GM19397 (cell line): ENCODE data around the gene PTPRM.

Experiments used
- ATAC-seq: cut with Tn5 transposase; IDR thresholded peaks from one replicate; pipeline ENCODE4 v1.9.1; 2021; ENCODE audit warnings: mild to moderate bottlenecking, moderate library complexity; ENCODE audit not compliant: unreplicated experiment

Gene PTPRM

DNA sequence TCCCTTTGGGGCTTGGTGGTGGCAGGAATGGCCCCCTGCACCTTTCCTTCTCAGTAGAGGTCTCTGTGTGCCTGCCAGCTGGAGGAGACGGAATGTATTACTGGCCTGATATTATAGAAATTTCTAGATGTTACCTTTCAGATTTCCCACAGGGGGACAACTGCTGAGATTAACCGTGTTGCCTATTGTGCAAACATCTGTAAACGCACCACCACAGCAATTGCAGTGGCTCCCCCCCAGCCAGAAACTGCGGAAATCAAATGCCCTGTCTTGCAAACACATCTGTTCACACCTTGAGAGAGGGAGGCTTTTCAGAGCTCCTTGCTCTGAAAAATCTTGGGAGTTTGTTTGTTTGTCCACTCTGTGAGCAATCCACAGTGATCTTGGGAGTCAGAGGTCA lies 772.1 kb downstream of the PTPRM start:
- ATAC-seq, result no peak

GRCh38 chr18:8339952-8340351 lies 772.8 kb downstream of the PTPRM start:
- ATAC-seq, result no peak

DNA sequence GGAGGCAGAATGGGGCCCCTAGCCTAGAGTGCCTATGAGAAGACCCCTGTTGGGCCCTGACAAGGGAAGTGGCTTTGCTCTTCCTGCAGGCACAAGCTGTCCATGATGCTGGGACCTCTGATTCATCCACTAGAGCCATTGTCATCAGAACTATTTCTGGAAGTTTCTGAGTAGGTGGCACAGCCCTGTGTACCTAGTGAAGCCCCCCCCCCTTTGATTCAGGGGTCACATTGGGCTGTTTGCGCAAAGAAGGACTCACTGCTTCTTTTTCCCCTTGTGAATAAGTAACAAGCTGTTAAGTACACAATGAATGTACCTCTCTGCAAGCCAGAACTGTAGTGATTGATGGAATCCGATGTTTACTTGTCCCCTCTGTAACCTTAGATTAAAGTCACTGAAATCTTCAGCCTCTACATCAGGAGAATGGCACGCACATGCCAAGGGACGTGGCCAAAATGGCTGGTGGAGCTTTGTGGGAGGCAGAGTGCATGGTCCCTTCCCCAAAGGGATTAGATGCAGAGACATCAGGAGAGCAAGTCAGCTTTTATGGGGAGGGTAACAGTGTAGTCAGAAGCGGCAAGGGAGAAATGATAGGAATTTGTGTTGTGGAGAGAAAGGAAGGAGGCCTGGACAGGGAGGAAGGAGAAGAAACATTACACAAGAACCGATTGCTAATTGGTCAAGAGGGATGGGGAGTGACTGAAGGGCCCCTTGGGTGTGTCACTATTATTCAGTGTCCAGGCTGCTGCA lies 774.5 kb downstream of the PTPRM start:
- ATAC-seq, result no peak

DNA sequence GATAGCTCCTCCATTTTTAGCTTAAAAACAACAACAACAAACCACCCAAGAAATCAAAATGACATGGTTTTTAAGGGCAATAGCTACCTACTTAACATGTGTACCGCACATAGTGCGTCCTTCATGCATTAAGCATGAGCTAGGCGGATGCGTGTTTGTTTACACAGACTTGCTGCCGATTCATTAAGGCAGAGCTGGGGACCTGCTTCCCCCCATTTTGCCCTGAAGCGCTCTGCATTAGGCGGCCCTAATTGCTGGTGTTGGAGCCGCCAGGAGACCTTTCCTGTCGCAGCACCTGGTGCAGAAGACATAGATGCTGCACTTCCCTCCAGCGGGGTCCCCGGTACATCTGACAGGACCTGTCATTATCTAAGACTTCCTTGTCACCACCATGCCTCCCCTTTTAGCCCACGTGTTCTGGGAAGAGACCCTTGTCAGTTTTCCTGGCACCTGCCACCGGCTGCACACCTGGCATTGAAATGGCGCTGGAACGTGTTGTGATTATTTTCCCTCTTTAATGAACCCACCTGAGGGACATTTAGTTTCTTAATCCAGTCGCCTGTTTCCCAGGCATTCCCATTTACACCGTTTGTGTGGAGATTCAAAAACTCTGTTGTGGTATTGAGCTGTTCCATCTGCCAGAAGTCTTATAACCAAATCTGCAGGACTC lies 781.1 kb downstream of the PTPRM start:
- no peak for ATAC-seq

GRCh38 chr18:8349608-8350323 lies 782.6 kb downstream of the PTPRM start:
- ATAC-seq, result no peak

GRCh38 chr18:8350628-8351027 lies 783.5 kb downstream of the PTPRM start:
- no peak for ATAC-seq

- ATAC-seq, result no peak
Measured at GRCh38 chr18:8351161-8351560, 784.0 kb downstream of the PTPRM start.

DNA sequence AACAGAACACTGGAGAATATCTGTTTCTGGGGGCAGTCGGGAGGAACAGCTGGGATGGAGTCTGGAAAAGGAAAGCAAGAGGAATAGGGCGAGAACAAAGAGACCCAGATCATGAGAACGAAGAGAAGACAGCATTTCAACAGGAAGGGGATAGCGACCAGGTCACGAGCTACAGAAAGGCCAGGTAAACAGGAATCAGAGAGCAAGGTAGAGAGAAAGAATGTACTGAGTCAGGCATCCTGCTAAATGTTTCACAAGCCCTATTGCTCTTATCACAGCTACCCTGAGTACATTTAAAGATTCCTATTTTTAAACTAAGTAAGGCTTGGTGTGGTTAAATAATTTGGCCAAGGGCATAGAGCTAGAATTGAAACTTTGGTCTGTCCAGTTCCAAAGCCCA lies 787.2 kb downstream of the PTPRM start:
- ATAC-seq, result no peak

GRCh38 chr18:8356001-8356400 lies 788.9 kb downstream of the PTPRM start:
- no peak for ATAC-seq

GRCh38 chr18:8357320-8357719 lies 790.2 kb downstream of the PTPRM start:
- no peak for ATAC-seq

DNA sequence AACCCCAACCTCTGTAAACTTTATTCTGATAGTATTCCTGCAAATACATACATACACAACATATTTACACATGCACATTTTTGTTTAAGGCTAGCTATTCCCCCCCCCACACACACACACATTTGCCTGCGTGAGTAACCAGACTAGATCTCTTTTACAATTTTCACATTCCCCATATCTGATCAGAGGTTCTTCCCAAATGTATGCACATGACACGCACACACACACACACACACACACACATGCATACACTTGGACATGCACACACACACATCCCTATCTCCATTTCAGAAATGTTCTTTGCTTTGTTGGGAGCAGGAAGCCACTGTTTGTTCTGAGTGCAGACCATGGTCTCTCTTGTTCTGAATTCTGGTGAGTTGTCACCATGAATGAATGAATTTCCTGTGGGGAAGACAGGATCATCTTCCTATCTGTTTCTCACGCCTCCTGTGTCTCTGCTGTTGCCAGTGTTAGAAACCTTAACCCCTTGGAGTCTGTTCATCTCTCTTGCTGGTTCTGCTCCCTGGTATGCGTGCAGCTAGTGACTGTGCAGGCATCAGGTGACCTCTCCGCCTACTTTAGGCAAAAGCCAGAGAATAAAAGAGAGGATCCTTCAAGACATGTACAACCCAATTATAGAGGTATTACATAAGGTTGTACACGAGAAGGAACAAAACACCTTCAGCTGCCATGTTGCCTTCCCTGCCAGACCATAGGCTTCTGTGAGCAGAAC lies 791.1 kb downstream of the PTPRM start:
- ATAC-seq, result no peak

GRCh38 chr18:8359076-8359475 lies 792.0 kb downstream of the PTPRM start:
- ATAC-seq, result no peak

DNA sequence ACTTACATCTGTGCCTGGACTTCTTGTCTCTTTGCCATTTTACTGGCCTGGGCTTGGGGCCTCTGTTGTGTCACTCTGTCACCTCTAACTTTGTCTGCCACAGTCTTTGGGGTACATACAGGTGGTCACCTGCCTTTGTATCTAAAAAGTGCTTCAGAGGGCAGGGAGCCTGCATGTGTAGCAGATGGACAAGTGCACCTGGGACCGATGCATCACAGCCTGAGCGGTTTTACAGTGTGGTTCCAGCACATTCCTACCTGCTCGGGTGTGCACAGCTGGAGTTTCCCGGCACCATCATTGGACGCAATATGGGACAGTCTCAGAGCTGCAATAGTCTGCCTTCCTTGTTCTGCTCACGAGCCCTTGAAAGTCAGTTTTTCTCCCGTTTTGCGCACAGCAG lies 792.4 kb downstream of the PTPRM start:
- ATAC-seq, result no peak

DNA sequence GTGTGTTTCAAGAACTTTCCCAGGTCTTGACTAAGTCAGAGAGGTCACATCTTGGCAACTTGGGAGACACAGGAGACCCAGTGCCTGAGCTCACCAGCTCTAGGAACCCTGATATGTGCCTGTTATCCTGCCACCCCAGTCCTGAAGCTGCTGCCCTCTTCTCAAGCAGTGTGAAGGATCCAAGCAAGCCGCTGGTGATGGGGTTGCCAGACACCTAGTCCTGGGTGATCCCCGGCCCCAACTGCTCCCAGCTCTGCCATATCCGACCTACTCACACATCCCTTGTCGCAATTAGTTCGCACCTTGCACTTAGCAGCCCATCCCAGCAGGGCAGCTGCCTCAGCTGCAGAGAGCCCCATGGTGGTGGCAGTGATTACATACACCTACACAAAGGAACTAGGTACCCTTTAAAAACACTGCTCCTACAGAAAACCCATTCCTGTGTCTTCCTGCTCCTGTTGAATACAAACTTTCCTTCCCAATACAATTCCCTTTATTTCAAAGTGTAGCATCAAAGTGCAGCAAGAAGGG lies 794.9 kb downstream of the PTPRM start:
- no peak for ATAC-seq

- no peak for ATAC-seq
Measured at GRCh38 chr18:8362863-8363262, 795.7 kb downstream of the PTPRM start.

DNA sequence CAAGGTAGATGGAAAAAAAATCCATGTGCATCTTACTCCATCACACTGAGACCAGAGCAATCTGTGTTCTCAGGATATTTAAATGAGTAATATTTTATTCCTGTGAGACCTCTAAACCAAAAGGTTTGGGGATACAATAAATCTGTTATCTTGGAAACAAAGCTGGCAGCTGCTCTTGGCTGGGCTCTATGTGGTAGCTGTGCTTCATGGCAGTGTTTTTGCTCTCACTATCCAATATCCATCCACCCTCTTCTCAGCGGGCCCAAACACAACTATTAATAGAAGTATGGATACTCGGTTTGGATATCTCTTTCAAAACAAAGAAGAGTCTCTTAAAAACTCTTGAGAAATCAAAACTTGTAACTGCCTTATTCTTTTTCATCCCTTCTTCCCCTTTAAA lies 797.3 kb downstream of the PTPRM start:
- ATAC-seq, result no peak

DNA sequence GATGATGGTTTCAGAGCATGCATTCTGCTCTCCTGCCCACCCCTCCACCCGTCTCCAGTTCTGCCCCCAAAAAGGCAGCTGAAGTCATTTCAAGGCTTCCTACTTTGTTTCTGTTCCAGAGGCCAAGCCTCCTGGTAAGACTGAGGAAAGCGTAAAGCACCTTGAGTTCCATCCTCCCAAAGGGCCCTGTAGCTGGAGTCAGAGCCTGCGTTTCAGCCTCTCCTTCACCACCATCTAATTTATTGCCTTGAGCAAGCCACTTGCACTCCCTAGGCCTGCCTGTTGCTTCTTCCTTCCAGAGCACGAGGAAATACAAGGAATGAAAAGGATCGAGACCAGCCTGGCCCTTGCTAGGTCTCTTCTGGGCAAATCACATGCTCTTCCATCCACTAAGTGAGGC lies 797.9 kb downstream of the PTPRM start:
- no peak for ATAC-seq

GRCh38 chr18:8365528-8365927 lies 798.4 kb downstream of the PTPRM start:
- ATAC-seq, result no peak

DNA sequence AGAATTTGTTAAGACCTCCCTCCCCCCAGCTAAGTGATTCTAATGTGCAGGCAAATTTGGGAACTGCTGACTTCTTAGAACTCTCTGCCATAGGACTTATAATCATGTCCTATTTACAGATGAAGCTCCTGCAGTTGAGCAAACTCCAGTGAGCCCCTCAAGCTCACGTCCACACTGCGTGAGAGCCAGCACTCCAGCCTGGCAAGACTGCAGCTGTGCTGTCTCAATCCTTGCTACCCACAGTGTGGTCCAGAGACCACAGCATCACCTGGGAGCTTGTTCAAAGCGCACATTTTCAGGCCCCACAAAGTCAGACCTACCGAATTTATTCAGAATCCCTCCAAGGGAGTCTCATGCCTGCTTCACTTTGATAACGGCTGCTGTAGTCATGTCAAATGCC lies 799.0 kb downstream of the PTPRM start:
- ATAC-seq, result no peak

DNA sequence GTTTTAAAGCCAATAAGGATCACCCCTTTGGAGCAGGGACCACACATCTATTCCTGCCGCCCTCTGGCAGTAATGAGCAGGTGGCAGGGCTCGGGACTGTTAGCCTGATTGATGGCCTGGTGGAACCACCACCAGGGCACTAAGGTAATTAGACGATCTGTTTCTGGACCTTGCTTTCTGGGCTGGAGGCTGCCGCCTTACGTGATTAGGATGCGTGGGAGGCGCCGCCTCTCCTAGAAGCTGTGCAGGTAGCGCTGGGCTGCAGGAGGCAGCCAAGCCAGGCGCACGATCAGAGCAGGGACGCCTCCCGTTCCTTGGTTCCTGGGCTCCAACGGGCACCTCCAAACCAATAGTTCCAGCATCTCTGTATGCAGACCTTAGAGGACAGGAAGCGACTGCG lies 799.5 kb downstream of the PTPRM start:
- ATAC-seq, result no peak
